Muscle of leg (tissue), 11 donors: ENCODE data around the gene NEURL1B. TPM values are rescaled to one million over a fixed set of nuclear protein-coding genes. Genes with fewer than 3 reads are reported as not detected.

Source experiments
- DNase-seq: peaks from one replicate; pipeline ENCODE4 v3.0.0; 2013
- H3K27ac ChIP-seq: one replicate; pipeline ENCODE4 v1.5.1; 2013; ENCODE audit warnings: mild to moderate bottlenecking, low read length, control low read depth
- H3K27me3 ChIP-seq: one replicate; pipeline ENCODE4 v1.6.1; 2013; ENCODE audit warnings: low read length; ENCODE audit not compliant: control insufficient read depth, insufficient read depth
- H3K36me3 ChIP-seq: one replicate; pipeline ENCODE4 v1.6.1; 2013; ENCODE audit warnings: low read length; ENCODE audit not compliant: control insufficient read depth, insufficient read depth
- H3K4me1 ChIP-seq: one replicate; pipeline ENCODE4 v1.6.1; 2013; ENCODE audit warnings: low read length; ENCODE audit not compliant: control insufficient read depth, insufficient read depth
- H3K4me3 ChIP-seq: one replicate; pipeline ENCODE4 v1.5.1; 2013; ENCODE audit warnings: low read length, control low read depth
- H3K9me3 ChIP-seq: replicated peaks from 2 replicates; pipeline ENCODE4 v1.6.1; 2013; ENCODE audit warnings: low read depth, low read length; ENCODE audit not compliant: control insufficient read depth
- WGBS: methylation state at CpG from one replicate; pipeline ENCODE4 v1.1.5; 2013; ENCODE audit warnings: missing lambda C conversion rate; ENCODE audit not compliant: insufficient coverage; 5-methylcytosine and 5-hydroxymethylcytosine counted together
- polyA plus RNA-seq, 8 donors: library from polyadenylated mRNA; unstranded; fragments of 120-200 nt; gene quantifications; one replicate each; pipeline versions ENCODE4 v1.2.1 to v1.2.3, GENCODE V29; 2013; ENCODE audit warnings: inconsistent platforms in 1 of 8, low replicate concordance in 1 of 8; ENCODE audit not compliant: insufficient read length in 8 of 8, insufficient read depth in 1 of 8
- total RNA-seq: library from RNA; stranded (reverse); fragments of 120-200 nt; gene quantifications from one replicate; pipeline ENCODE4 v1.2.4, GENCODE V29; 2013

NEURL1B gene
- total and polyA plus RNA-seq, 9 donors: 27.3 to 45.2 (median 36.2) TPM

- no peaks in the 10 kb centered on the region for H3K27me3 ChIP-seq
- no peak overlapping the region for H3K4me3 ChIP-seq
- WGBS: 100% methylated on average over 2 of the region's 6 CpGs
- H3K9me3 ChIP-seq: no peaks in the 10 kb centered on the region
- no peak for DNase-seq
- peaks cover 20% of the 10 kb centered on the region for H3K36me3 ChIP-seq
- H3K27ac ChIP-seq: peak overlapping the region; percentile 60
- H3K4me1 ChIP-seq: peaks cover 62% of the 10 kb centered on the region
Measured at GRCh38 chr5:172692451-172692850, 51.4 kb downstream of the NEURL1B start.

GRCh38 chr5:172692981-172693380 lies 51.9 kb downstream of the NEURL1B start:
- H3K9me3 ChIP-seq: no peaks in the 10 kb centered on the region
- H3K27ac ChIP-seq: peak overlapping the region; percentile 60
- H3K36me3 ChIP-seq: peaks cover 17% of the 10 kb centered on the region
- peak; percentile 79 for DNase-seq
- no peak overlapping the region for H3K4me3 ChIP-seq
- peaks cover 67% of the 10 kb centered on the region for H3K4me1 ChIP-seq
- WGBS: 16% methylated on average over 2 of the region's 2 CpGs
- H3K27me3 ChIP-seq: no peaks in the 10 kb centered on the region

- Histone ChIP-seq H3K27me3 (no peaks in the 10 kb centered on the region), H3K36me3 (peaks cover 13% of the 10 kb centered on the region), H3K4me1 (peaks cover 62% of the 10 kb centered on the region), H3K9me3 (no peaks in the 10 kb centered on the region), H3K27ac (peak overlapping the region; percentile 17), H3K4me3 (no peak overlapping the region)
- WGBS: 86% methylated on average over 4 of the region's 4 CpGs
- no peak for DNase-seq
Measured at GRCh38 chr5:172694061-172694460, 53.0 kb downstream of the NEURL1B start.

- no peaks in the 10 kb centered on the region for H3K9me3 ChIP-seq
- H3K4me1 ChIP-seq: peaks cover 62% of the 10 kb centered on the region
- WGBS: 73% methylated on average over 6 of the region's 8 CpGs
- H3K27me3 ChIP-seq: no peaks in the 10 kb centered on the region
- peaks cover 8% of the 10 kb centered on the region for H3K36me3 ChIP-seq
- H3K4me3 ChIP-seq: no peak overlapping the region
- DNase-seq: no peak
- peak overlapping the region; percentile 17 for H3K27ac ChIP-seq
Measured at GRCh38 chr5:172694541-172694940, 53.5 kb downstream of the NEURL1B start.

GRCh38 chr5:172695232-172696054 lies 54.4 kb downstream of the NEURL1B start:
- 32% methylated on average over 7 of the region's 14 CpGs for WGBS
- DNase-seq: peak; percentile 63
- Histone ChIP-seq H3K27me3 (peaks cover 4% of the 10 kb centered on the region), H3K4me1 (peaks cover 65% of the 10 kb centered on the region), H3K36me3 (no peaks in the 10 kb centered on the region), H3K9me3 (no peaks in the 10 kb centered on the region), H3K27ac (peak overlapping the region; percentile 73), H3K4me3 (no peak overlapping the region)

- Histone ChIP-seq H3K9me3 (no peaks in the 10 kb centered on the region), H3K4me1 (peaks cover 72% of the 10 kb centered on the region), H3K27me3 (peaks cover 4% of the 10 kb centered on the region), H3K27ac (peak overlapping the region; percentile 73), H3K36me3 (no peaks in the 10 kb centered on the region), H3K4me3 (no peak overlapping the region)
- DNase-seq: peak; percentile 43
- 68% methylated on average over 14 of the region's 20 CpGs for WGBS
Measured at GRCh38 chr5:172696171-172696849, 55.2 kb downstream of the NEURL1B start.

GRCh38 chr5:172697123-172698121 lies 56.4 kb downstream of the NEURL1B start:
- Histone ChIP-seq H3K36me3 (no peaks in the 10 kb centered on the region), H3K27me3 (peaks cover 4% of the 10 kb centered on the region), H3K4me3 (peak overlapping the region; percentile 57), H3K4me1 (peaks cover 66% of the 10 kb centered on the region), H3K27ac (peak overlapping the region; percentile 26), H3K9me3 (no peaks in the 10 kb centered on the region)
- DNase-seq: peak; percentile 94
- WGBS: 10% methylated on average over 25 of the region's 36 CpGs

GRCh38 chr5:172699423-172699822 lies 58.4 kb downstream of the NEURL1B start:
- H3K4me3 ChIP-seq: no peak overlapping the region
- H3K4me1 ChIP-seq: peaks cover 52% of the 10 kb centered on the region
- H3K9me3 ChIP-seq: no peaks in the 10 kb centered on the region
- H3K27ac ChIP-seq: no peak overlapping the region
- WGBS: 66% methylated on average over 3 of the region's 6 CpGs
- H3K36me3 ChIP-seq: no peaks in the 10 kb centered on the region
- no peak for DNase-seq
- H3K27me3 ChIP-seq: peaks cover 4% of the 10 kb centered on the region

GRCh38 chr5:172699999-172700364 lies 58.9 kb downstream of the NEURL1B start:
- Histone ChIP-seq H3K27ac (no peak overlapping the region), H3K36me3 (no peaks in the 10 kb centered on the region), H3K4me1 (peaks cover 48% of the 10 kb centered on the region), H3K9me3 (no peaks in the 10 kb centered on the region), H3K27me3 (peaks cover 4% of the 10 kb centered on the region), H3K4me3 (peak overlapping the region; percentile 13)
- DNase-seq: no peak
- 60% methylated on average over 2 of the region's 6 CpGs for WGBS
